HFF-Myc (cell line): ENCODE results near the gene FILIP1L.
A peak's percentile ranks its signal among the peaks of the same experiment; 100 is the strongest.

Experiments
- DNase-seq: peaks from one replicate; pipeline ENCODE4 v3.0.0-alpha.2; 2011; ENCODE audit warnings: low read depth; ENCODE audit errors: extremely low read depth
- H3K4me3 ChIP-seq: replicated peaks from 2 replicates; pipeline ENCODE4 v1.5.1; 2011; ENCODE audit warnings: low read depth, mild to moderate bottlenecking, control low read depth, low read length
- CTCF ChIP-seq: IDR thresholded peaks from 2 replicates; pipeline ENCODE4 v1.5.1; 2012; ENCODE audit warnings: mild to moderate bottlenecking, low read depth, low read length, control low read depth; ENCODE audit errors: missing control alignments

FILIP1L gene

GRCh38 chr3:99875581-99875928 lies 238.7 kb downstream of the FILIP1L start:
- TF ChIP-seq CTCF = no peak
- DNase-seq = no peak
- H3K4me3 ChIP-seq = peak overlapping the region; percentile 70

- no peak for DNase-seq
- TF ChIP-seq CTCF = no peak
- H3K4me3 ChIP-seq = peak overlapping the region; percentile 70
Observed at GRCh38 chr3:99874237-99875002, 239.9 kb downstream of the FILIP1L start.

GRCh38 chr3:99873269-99874102 lies 240.8 kb downstream of the FILIP1L start:
- no peak for DNase-seq
- H3K4me3 ChIP-seq = peak overlapping the region; percentile 70
- TF ChIP-seq CTCF = no peak

GRCh38 chr3:99872923-99873254 lies 241.4 kb downstream of the FILIP1L start:
- no peak for DNase-seq
- TF ChIP-seq CTCF = no peak
- H3K4me3 ChIP-seq = peak overlapping the region; percentile 70

GRCh38 chr3:99871231-99872045 lies 242.9 kb downstream of the FILIP1L start:
- TF ChIP-seq CTCF = no peak
- no peak for DNase-seq
- H3K4me3 ChIP-seq = peak overlapping the region; percentile 70; the same call in 1 of the 2 replicates

GRCh38 chr3:99870712-99871111 lies 243.6 kb downstream of the FILIP1L start:
- no peak for DNase-seq
- TF ChIP-seq CTCF = no peak
- H3K4me3 ChIP-seq = no peak overlapping the region
